Naive thymus-derived CD8-positive, alpha-beta T cell (primary cell): ENCODE results near the gene CHST15. TPM values are rescaled to one million over a fixed set of nuclear protein-coding genes. Genes with fewer than 3 reads are reported as not detected.
A peak's percentile ranks its signal among the peaks of the same experiment; 100 is the strongest.

ENCODE experiments used
- ATAC-seq, 2 donors: fragments of 150-1000 bp; cut with Tn5 transposase in 1 of 2; sonication (Bioruptor Pico), chemical (Tn5 transposase) in 1 of 2; 1 replicate in 1 of 2; 2 replicates in 1 of 2; pipeline ENCODE4 v1.10.0; 2021; ENCODE audit warnings: mild to moderate bottlenecking in 2 of 2, moderate library complexity in 2 of 2
- POLR2A ChIA-PET: fragments of 350-600 bp; sonication (Branson Sonifier 250); formaldehyde crosslinking; loops from one replicate; lab custom pipeline; 2021; ENCODE audit warnings: antibody characterized with exemption; lab: Charles Lee
- DNase-seq, 10 donors: peaks; one replicate each; pipeline versions ENCODE4 v3.0.0 to v3.0.0-alpha.2; 2020 to 2022
- H3K27ac Mint-ChIP-seq, 10 donors: one replicate each; pipeline ENCODE4 v1.8.0; 2020 to 2022; ENCODE audit warnings: mild to moderate bottlenecking in 10 of 10, mixed read lengths in 10 of 10, moderate library complexity in 4 of 10, inconsistent platforms in 1 of 10
- H3K27me3 Mint-ChIP-seq, 5 donors: one replicate each; pipeline ENCODE4 v1.8.0; 2021 to 2022; ENCODE audit warnings: mixed read lengths in 5 of 5
- H3K36me3 Mint-ChIP-seq, 3 donors: one replicate each; pipeline ENCODE4 v1.8.0; 2020 to 2022; ENCODE audit warnings: mixed read lengths in 3 of 3, mild to moderate bottlenecking in 2 of 3, inconsistent platforms in 1 of 3
- H3K4me1 Mint-ChIP-seq, 4 donors: one replicate each; pipeline ENCODE4 v1.8.0; 2021 to 2022; ENCODE audit warnings: mixed read lengths in 4 of 4
- H3K4me3 Mint-ChIP-seq, 10 donors: one replicate each; pipeline ENCODE4 v1.8.0; 2020 to 2022; ENCODE audit warnings: mild to moderate bottlenecking in 10 of 10, mixed read lengths in 10 of 10, moderate library complexity in 6 of 10, inconsistent platforms in 1 of 10
- H3K9me3 Mint-ChIP-seq, 9 donors: one replicate each; pipeline ENCODE4 v1.8.0; 2020 to 2022; ENCODE audit warnings: mixed read lengths in 9 of 9, mild to moderate bottlenecking in 3 of 9, inconsistent platforms in 1 of 9, moderate library complexity in 1 of 9
- polyA plus RNA-seq, 3 donors: library from polyadenylated mRNA; unstranded; fragments of 300-500 nt; fragmentation: Illumina TruSeq; gene quantifications; one replicate each; pipeline ENCODE4 v1.2.3, GENCODE V29; 2021
- total RNA-seq, 8 experiments: library from RNA in 2 of 8; stranded (reverse) in 2 of 8; gene quantifications; one replicate each; pipeline ENCODE4 v1.2.3 and lab custom pipeline; 2021 to 2026

The CHST15 gene
- total and polyA plus RNA-seq, 5 experiments from 2014 or later = 0.05 to 2.4 (median 1.1) TPM; not detected in 1

DNA sequence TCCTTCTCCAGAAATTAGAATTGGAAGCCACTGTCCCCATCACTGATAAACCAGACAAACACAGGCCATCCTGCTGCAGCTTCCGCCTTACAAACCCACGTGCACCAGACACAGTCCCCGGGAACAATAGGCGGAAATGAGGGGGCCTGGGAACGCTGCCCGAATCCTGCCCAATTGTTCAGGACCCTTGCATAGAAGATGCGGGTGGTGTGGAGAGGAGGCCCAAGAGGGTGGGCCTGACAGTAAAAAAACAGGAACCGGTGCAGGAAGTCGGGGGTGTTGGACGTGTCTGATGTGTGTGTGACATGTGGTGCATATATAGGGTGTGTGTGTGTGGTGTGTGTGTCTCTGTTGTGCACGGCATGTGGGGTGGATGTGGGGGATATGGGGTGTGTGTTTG lies 26.5 kb upstream of the CHST15 start:
- peak in 1 of 10 donors; percentile 61 for DNase-seq
- H3K4me3 Mint-ChIP-seq = no peak overlapping the region
- no peak for ATAC-seq
- no peaks in the 10 kb centered on the region for H3K9me3 Mint-ChIP-seq
- no peak overlapping the region for H3K27ac Mint-ChIP-seq
- H3K27me3 Mint-ChIP-seq = no peaks in the 10 kb centered on the region
- peaks cover 0 to 18% (median 0%) of the 10 kb centered on the region in 4 donors for H3K4me1 Mint-ChIP-seq
- no peaks in the 10 kb centered on the region for H3K36me3 Mint-ChIP-seq
- POLR2A ChIA-PET = no interaction called here

DNA sequence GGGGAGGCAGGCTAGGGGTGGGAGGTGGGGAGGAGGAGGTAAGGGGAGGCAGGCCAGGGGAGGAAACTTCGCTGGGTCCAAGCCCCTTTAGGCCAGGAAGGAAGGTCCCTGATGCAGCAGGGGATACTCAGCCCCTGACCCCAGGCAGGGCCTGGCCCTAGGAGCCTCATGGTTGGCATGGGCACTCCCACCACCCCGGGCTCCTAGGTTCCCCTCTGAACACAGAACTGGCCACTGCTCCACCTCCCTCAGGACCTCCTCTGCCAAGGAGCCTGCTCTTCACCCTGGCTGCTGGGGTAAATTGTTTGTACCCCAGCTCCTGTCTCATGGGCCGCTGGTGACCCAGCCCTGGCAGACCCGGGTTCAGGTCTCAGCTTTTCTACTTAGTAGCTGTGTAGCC lies 25.8 kb upstream of the CHST15 start:
- no peak overlapping the region for H3K4me3 Mint-ChIP-seq

DNA sequence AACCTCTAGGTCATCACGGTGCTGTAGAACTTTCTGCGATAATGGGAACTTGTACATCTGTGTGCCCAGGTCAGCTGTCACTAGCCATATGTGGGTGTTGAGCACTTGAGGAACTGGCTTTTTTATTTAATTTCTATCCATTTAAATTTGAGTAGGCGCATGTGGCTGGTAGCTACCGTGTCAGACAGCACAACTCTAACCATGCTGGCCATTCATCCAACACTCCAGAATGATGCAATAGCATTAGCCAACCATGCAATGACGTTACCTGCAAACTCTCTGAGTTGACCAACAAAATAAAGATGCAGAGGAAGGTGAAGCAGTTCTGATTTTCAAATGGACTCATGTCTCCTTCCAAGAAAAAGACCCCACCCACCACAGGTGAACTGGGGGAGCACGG lies 24.4 kb upstream of the CHST15 start:
- Mint-ChIP-seq H3K27ac (no peak overlapping the region), H3K4me1 (peaks cover 0 to 18% (median 0%) of the 10 kb centered on the region in 4 donors), H3K36me3 (no peaks in the 10 kb centered on the region), H3K9me3 (no peaks in the 10 kb centered on the region), H3K4me3 (no peak overlapping the region), H3K27me3 (no peaks in the 10 kb centered on the region)
- DNase-seq = no peak
- no peak for ATAC-seq
- POLR2A ChIA-PET = no interaction called here

More for the DNA sequence above, 25.8 kb upstream of the CHST15 start:
- H3K27ac Mint-ChIP-seq = no peak overlapping the region
- no peaks in the 10 kb centered on the region for H3K36me3 Mint-ChIP-seq
- peak in 1 of 10 donors; percentile 8 for DNase-seq
- H3K9me3 Mint-ChIP-seq = no peaks in the 10 kb centered on the region
- no peak for ATAC-seq
- POLR2A ChIA-PET = no interaction called here
- no peaks in the 10 kb centered on the region for H3K27me3 Mint-ChIP-seq
- peaks cover 0 to 18% (median 0%) of the 10 kb centered on the region in 4 donors for H3K4me1 Mint-ChIP-seq

DNA sequence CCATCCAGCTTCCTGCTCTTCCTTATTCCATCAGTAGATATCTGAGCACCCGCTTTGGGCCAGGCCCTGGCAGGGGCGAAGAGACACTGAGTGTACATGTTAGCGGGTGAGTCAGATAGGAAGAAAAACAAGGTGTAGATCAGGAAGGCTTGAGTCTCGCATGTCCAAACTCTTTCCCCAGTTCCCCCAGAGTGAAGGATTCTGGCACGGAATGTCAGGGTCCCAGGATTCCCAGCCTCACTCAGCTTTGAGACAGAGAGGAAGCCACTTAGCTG lies 24.1 kb upstream of the CHST15 start:
- H3K4me3 Mint-ChIP-seq = no peak overlapping the region
- ATAC-seq = no peak
- H3K27me3 Mint-ChIP-seq = no peaks in the 10 kb centered on the region
- POLR2A ChIA-PET = no interaction called here
- peak overlapping the region in 1 of 10 donors; percentile 27 for H3K27ac Mint-ChIP-seq
- H3K9me3 Mint-ChIP-seq = no peaks in the 10 kb centered on the region
- DNase-seq = no peak
- no peaks in the 10 kb centered on the region for H3K36me3 Mint-ChIP-seq
- H3K4me1 Mint-ChIP-seq = peaks cover 0 to 16% (median 0%) of the 10 kb centered on the region in 4 donors

DNA sequence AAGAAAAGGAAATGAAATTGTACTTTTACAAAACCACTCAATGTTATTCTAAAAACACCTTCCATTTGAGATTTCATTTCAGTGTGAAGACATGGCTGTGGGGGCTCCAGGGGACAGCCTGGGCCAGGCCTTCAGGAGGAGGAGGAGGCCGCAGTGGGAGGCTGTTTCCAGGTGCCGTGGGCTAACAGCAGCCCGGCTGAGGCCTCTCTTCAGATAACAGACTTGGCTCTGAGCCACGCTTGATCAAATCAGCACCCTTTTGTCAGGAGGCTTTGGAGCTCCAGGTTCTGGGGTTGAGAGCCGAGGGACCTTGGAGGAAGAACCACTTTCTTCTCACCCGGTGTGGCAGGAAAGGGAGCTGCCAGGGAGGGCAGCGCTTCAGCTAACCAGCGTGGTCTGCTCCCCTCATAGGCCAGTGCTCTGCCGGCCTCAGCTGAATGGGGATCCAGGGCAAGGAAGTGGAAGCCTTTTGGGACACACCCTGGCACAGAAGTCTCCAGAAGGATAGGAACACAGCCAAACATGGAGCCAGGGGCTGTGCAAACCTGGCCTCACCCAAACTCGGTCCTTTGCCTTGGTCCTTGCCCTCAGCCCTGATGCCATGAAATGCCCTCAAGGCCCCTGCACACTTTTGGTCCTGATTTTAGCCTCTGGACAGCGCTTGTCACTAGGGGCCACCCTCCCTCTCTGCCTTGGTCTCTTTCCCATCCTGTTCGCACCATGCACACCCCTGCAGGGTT lies 23.5 kb upstream of the CHST15 start:
- Mint-ChIP-seq H3K4me3 (no peak overlapping the region), H3K27me3 (no peaks in the 10 kb centered on the region), H3K27ac (peak overlapping the region in 1 of 10 donors; percentile 27), H3K9me3 (no peaks in the 10 kb centered on the region), H3K4me1 (peaks cover 0 to 16% (median 0%) of the 10 kb centered on the region in 4 donors), H3K36me3 (no peaks in the 10 kb centered on the region)
- POLR2A ChIA-PET = no interaction called here
- ATAC-seq (no peak), DNase-seq (peak in 1 of 10 donors; percentile 59)

DNA sequence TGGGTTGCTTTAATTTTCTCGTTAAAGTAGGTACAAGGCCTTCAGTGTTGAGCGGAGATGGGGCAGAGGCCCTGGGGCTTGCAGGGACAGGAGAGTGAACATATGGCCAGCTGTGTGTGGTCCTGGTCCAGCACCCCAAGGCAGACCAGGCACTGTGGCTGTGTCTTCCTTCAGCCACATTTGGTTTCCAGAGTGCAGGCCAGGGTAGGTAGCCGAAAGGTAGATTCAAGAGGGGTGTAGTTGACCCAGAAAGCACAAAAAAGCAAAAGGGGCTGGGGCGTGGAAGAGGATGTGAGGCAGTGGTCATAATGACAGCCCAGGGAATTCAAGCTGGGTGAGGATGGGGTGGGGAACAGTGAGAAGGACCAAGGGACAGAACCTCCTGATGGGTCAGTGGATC lies 21.3 kb upstream of the CHST15 start:
- ATAC-seq (no peak), DNase-seq (peak in 1 of 10 donors; percentile 54)
- Mint-ChIP-seq H3K9me3 (no peaks in the 10 kb centered on the region), H3K4me1 (peaks cover 0 to 19% (median 0%) of the 10 kb centered on the region in 4 donors), H3K36me3 (no peaks in the 10 kb centered on the region), H3K27ac (no peak overlapping the region), H3K4me3 (no peak overlapping the region), H3K27me3 (peaks cover 0 to 15% (median 7%) of the 10 kb centered on the region in 5 donors)
- POLR2A ChIA-PET = no interaction called here

DNA sequence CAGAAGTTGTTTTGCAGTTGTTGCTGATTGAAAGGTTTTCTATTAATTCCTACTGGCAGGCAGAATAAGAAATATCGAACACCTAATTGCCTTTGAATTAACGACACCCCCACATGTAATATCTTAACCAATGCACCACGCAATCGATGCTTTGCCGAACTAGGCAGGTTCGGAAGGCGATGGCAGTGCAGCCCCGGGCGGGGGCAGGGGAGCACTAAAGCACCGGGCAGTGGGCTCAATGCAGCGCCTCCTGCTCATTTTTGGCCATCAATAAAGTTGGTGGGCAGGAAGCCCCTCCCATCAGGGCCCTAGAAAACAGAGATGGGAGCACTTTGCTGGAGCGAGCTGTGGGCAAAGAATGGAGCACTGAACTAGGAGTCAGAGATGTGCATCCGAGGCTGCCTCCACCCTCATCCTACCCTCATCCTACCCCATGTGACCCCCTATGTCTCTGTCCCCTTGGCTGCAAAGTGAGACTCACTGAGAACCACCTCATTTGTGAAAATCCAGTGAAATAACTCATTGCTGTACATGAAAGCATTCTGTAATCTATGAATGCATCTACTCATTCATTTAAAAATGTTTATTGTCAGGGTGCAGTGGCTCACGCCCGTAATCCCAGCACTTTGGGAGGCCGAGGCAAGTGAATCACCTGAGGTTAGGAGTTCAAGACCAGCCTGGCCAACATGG lies 19.6 kb upstream of the CHST15 start:
- DNase-seq = peak in 1 of 10 donors; percentile 9
- POLR2A ChIA-PET = no interaction called here
- H3K36me3 Mint-ChIP-seq = no peaks in the 10 kb centered on the region

DNA sequence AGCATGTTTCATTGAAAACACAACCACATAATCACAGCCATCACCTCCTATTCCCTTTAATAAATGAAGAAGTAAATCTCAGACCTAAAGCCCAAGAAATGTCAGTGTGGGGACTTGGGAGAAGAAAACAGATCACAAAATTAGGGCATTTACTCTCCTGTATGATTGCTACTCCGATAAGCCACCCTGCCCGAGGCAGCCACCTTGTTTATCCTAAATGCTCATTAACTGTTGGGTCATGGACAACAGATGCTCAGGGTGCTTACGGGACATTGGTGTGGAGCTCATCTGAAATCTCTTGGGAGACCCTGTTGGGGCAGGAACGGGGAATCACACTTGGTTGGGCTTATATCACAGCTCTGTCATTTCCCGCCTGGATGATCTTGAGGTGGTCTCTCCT lies 17.5 kb upstream of the CHST15 start:
- POLR2A ChIA-PET = no interaction called here
- no peak overlapping the region for H3K27ac Mint-ChIP-seq
- ATAC-seq = no peak
- H3K9me3 Mint-ChIP-seq = no peaks in the 10 kb centered on the region
- H3K4me3 Mint-ChIP-seq = no peak overlapping the region
- H3K4me1 Mint-ChIP-seq = peaks cover 0 to 17% (median 0%) of the 10 kb centered on the region in 4 donors
- peaks cover 0 to 27% (median 16%) of the 10 kb centered on the region in 5 donors for H3K27me3 Mint-ChIP-seq
- H3K36me3 Mint-ChIP-seq = no peaks in the 10 kb centered on the region
- no peak for DNase-seq

More for the DNA sequence above, 19.6 kb upstream of the CHST15 start:
- H3K4me3 Mint-ChIP-seq = no peak overlapping the region
- peaks cover 0 to 26% (median 16%) of the 10 kb centered on the region in 5 donors for H3K27me3 Mint-ChIP-seq
- ATAC-seq = no peak
- H3K27ac Mint-ChIP-seq = no peak overlapping the region
- no peaks in the 10 kb centered on the region for H3K9me3 Mint-ChIP-seq
- H3K4me1 Mint-ChIP-seq = peaks cover 0 to 17% (median 0%) of the 10 kb centered on the region in 4 donors

DNA sequence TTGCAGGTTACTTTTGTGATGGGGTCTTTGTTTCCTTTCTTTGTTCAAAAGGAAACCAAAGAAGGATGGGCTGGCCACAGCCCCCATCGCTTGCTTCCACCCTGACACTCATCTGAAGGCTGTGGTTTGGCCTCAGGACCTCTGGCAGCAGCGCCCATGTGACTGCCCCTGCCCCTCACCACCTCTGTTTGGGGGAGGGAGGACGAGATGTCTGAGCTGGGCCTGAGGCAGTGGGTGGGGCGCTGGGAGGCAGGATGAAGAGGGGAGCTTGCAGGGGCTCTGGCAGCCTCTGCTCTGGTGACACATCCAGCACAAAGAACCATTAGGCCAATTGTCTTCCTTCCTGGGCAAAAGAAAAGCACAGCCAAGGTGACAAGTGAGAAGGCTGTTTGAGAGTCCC lies 15.9 kb upstream of the CHST15 start:
- Mint-ChIP-seq H3K4me3 (no peak overlapping the region), H3K27ac (no peak overlapping the region), H3K9me3 (peaks cover 0 to 4% (median 0%) of the 10 kb centered on the region in 9 donors), H3K27me3 (peaks cover 0 to 27% (median 16%) of the 10 kb centered on the region in 5 donors), H3K4me1 (peaks cover 0 to 24% (median 0%) of the 10 kb centered on the region in 4 donors), H3K36me3 (peaks cover 0 to 3% (median 0%) of the 10 kb centered on the region in 3 donors)
- POLR2A ChIA-PET = no interaction called here
- DNase-seq (no peak), ATAC-seq (no peak)

DNA sequence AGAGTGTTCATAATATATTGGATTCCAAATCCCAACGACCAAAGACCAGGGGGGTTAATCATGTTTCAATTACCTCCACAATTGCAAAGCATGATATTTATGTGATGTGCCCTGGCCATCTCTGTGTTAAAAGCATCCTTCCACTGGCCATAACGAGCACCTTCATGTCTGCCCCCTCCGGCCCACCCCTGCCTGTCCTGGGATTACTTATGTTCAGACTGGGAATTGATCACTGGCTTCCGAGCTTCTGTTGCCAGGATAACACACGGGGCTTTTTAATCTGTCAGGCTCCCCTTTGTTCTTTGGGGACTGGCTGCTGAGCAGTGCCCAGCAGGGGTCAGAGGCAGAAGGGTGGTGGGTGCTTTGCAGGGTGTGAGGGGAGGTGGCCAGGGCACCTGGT lies 13.7 kb upstream of the CHST15 start:
- no peak overlapping the region for H3K4me3 Mint-ChIP-seq
- peaks cover 0 to 5% (median 0%) of the 10 kb centered on the region in 9 donors for H3K9me3 Mint-ChIP-seq
- H3K27ac Mint-ChIP-seq = no peak overlapping the region
- ATAC-seq = no peak
- DNase-seq = no peak
- H3K36me3 Mint-ChIP-seq = peaks cover 0 to 3% (median 0%) of the 10 kb centered on the region in 3 donors
- H3K27me3 Mint-ChIP-seq = peaks cover 0 to 27% (median 16%) of the 10 kb centered on the region in 5 donors
- H3K4me1 Mint-ChIP-seq = peaks cover 0 to 24% (median 0%) of the 10 kb centered on the region in 4 donors
- POLR2A ChIA-PET = no interaction called here

DNA sequence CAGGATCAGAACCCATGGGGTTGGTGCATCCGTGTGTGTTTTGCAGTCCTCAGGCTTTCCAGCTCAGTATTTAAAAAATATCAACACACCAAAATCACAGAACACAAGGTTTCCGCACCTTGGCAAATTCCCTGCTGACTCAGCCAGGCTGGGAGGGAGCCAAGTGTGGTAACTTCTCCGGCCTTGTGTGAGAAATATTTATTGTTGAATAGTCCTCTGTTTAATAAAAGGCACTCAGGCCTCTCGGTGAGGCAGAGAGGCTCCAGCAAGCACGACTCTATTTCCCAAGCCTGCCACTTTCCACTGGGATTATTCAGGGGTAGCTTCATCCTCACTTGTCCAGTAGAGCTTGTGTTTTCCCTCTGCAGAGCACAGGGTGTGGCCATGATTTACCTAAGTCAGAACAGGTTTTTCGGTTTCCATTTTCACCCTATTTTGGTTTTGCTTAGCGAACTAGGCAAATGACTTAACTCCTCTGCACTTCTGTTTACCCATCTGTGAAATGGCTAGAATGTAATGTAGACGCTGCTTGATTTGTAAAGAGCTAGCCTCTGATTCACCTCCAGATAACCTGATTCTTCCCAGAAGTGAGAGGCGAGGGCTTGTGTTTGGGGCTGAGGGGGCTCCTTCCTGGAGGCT lies 13.0 kb upstream of the CHST15 start:
- peaks cover 0 to 24% (median 0%) of the 10 kb centered on the region in 4 donors for H3K4me1 Mint-ChIP-seq
- H3K9me3 Mint-ChIP-seq = peaks cover 0 to 5% (median 0%) of the 10 kb centered on the region in 9 donors
- DNase-seq (no peak), ATAC-seq (no peak)
- H3K4me3 Mint-ChIP-seq = peak overlapping the region in 1 of 10 donors; percentile 26
- H3K36me3 Mint-ChIP-seq = peaks cover 0 to 3% (median 0%) of the 10 kb centered on the region in 3 donors
- peaks cover 0 to 27% (median 16%) of the 10 kb centered on the region in 5 donors for H3K27me3 Mint-ChIP-seq
- no peak overlapping the region for H3K27ac Mint-ChIP-seq
- POLR2A ChIA-PET = no interaction called here

DNA sequence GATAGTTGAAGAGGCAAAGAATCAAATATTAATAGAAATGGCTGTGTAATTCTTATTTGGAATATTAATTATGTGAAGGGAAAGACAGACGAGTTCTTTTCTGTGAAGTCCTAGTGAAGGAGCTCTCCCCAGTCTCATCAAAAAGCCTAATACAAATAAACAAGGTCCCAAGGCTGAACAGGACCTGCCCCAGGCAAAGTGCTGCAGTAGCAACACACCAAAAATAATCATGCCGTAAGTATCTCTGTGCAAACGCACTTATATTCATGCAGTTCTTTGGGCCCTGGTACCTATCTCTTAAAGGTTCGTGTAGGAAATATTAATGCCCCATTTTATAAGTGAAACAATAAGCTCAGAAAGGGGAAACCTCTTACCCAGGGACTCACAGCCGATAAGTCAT lies 12.2 kb upstream of the CHST15 start:
- H3K27me3 Mint-ChIP-seq = peaks cover 0 to 21% (median 13%) of the 10 kb centered on the region in 5 donors
- H3K27ac Mint-ChIP-seq = no peak overlapping the region
- DNase-seq = no peak
- peaks cover 0 to 7% (median 3%) of the 10 kb centered on the region in 9 donors for H3K9me3 Mint-ChIP-seq
- no peak for ATAC-seq
- H3K4me3 Mint-ChIP-seq = no peak overlapping the region
- POLR2A ChIA-PET = no interaction called here
- peaks cover 0 to 3% (median 0%) of the 10 kb centered on the region in 3 donors for H3K36me3 Mint-ChIP-seq
- peaks cover 0 to 23% (median 0%) of the 10 kb centered on the region in 4 donors for H3K4me1 Mint-ChIP-seq

DNA sequence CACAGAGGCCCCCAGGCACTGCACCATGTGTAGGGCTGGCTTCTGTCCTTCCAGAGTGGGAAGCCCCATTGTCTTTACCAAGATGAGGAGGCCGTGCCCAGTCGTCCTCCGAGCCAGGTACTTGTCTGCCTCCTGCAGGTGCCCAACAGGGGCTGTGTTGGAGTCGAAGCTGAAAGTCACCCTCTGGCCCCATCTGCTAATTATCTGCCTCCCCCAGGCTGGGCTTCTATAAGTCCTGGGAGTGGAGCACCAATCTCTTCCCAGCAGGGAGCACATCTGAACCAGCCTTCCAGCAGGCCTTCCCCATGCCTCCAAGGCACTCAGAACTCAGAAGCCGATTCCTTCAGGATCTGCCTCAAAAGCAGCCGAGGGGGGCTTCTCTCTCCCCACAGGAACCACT lies 11.6 kb upstream of the CHST15 start:
- H3K27ac Mint-ChIP-seq = no peak overlapping the region
- ATAC-seq = no peak
- no peak for DNase-seq

More for the DNA sequence above, 11.6 kb upstream of the CHST15 start:
- POLR2A ChIA-PET = no interaction called here
- Mint-ChIP-seq H3K36me3 (peaks cover 0 to 3% (median 3%) of the 10 kb centered on the region in 3 donors), H3K4me3 (no peak overlapping the region), H3K9me3 (peaks cover 0 to 13% (median 3%) of the 10 kb centered on the region in 9 donors), H3K27me3 (peaks cover 0 to 16% (median 10%) of the 10 kb centered on the region in 5 donors), H3K4me1 (peaks cover 0 to 27% (median 0%) of the 10 kb centered on the region in 4 donors)
